Muscle layer of colon (tissue), 2 donors: ENCODE data around the gene MSI2.

Source experiments
- H3K27ac ChIP-seq: one replicate; pipeline ENCODE4 v1.7.0; 2013; ENCODE audit warnings: low read depth, mild to moderate bottlenecking, low read length, moderate library complexity
- H3K27me3 ChIP-seq, 2 donors: one replicate each; pipeline ENCODE4 v1.7.0; 2013; ENCODE audit warnings: low read length in 2 of 2, mild to moderate bottlenecking in 2 of 2; ENCODE audit not compliant: insufficient read depth in 2 of 2, control insufficient read depth in 1 of 2
- H3K36me3 ChIP-seq: one replicate; pipeline ENCODE4 v1.7.0; 2013; ENCODE audit warnings: mild to moderate bottlenecking, low read length; ENCODE audit not compliant: insufficient read depth
- H3K4me1 ChIP-seq: one replicate; pipeline ENCODE4 v1.7.0; 2013; ENCODE audit warnings: mild to moderate bottlenecking, low read length; ENCODE audit not compliant: insufficient read depth
- H3K4me3 ChIP-seq, 2 donors: one replicate each; pipeline ENCODE4 v1.7.0; 2013; ENCODE audit warnings: low read length in 2 of 2, low read depth in 1 of 2, mild to moderate bottlenecking in 1 of 2, moderate library complexity in 1 of 2
- H3K9ac ChIP-seq: one replicate; pipeline ENCODE4 v1.7.0; 2013; ENCODE audit warnings: low read length
- H3K9me3 ChIP-seq: one replicate; pipeline ENCODE4 v1.7.0; 2013; ENCODE audit warnings: mild to moderate bottlenecking, low read length
- donor health status: abdominal sarcoma.
- donor health status: Adenocarcinoma of cecum.

Gene MSI2

DNA sequence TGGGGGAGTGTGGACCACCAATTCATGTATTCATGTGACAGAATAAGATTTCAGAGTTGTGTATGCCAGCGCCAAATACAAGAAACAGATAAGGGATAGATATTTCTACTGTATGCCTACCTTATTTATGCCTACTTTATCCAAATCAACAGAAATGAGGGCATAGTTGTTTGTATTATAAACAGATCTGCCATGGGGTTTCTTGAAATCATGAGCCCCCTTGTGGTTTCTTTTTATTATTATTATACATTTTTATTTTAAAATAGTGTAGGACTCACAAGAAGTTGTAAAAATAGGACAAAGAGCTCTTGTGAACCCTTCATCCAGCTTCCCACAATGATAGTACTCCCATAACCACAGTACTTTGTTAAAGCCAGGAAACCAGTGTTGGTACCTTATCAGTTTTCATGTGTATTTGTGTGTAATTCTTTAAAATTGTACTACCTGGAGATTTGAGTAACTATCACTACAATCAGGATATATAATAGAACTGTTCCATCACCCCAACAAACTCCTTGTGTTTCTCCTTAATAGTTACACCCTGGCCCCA is 259.4 kb downstream of the MSI2 start:
- Histone ChIP-seq H3K4me1 (no peaks in the 10 kb centered on the region), H3K27ac (no peak overlapping the region), H3K27me3 (no peaks in the 10 kb centered on the region), H3K9ac (no peak overlapping the region), H3K36me3 (no peaks in the 10 kb centered on the region), H3K9me3 (no peaks in the 10 kb centered on the region), H3K4me3 (no peak overlapping the region)

DNA sequence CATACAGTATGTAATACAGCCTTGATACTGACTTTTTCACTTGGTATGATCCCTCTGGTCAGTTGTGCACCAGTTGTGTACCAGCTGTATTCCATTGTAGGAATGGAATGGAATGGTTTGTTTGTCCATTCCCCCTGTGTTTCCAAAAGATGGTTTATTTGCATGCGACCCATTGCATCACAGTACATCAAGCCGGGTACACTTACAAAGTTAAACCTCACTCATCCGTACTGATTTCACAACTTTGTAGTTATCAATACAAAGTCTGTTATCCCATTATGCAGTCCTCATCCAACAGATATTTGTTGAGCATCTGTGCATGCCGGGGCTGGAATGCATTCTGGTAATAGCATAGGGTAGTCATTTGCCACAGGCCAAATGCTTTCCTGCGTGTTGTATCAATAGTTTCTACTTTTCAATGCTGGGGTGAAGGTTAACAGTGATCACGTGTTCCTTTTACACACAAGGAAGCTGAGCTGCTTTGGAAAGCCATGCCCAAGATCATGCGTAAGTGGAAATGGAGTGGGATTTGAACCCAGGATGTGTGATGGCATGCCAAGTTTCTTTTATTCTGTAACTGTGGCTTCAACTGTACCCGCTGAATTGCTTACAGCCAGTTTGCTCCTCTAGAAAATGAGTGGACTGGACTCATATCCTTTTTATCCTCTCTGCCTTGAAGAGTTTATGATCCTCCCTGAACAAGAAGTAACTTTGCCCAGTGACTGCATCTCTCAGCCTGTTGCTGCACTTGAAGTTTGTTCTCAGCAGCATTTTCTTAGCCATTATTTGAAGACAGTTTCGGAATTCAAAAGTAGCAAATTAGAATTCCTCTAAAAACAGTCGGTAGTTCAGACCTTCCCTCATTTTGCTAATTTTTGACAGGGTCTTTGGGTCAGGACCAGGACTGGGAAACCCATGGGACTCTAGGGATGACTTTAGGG is 260.2 kb downstream of the MSI2 start:
- Histone ChIP-seq H3K4me3 (no peak overlapping the region), H3K36me3 (no peaks in the 10 kb centered on the region), H3K9ac (no peak overlapping the region), H3K9me3 (no peaks in the 10 kb centered on the region), H3K27ac (no peak overlapping the region), H3K4me1 (no peaks in the 10 kb centered on the region), H3K27me3 (no peaks in the 10 kb centered on the region)

DNA sequence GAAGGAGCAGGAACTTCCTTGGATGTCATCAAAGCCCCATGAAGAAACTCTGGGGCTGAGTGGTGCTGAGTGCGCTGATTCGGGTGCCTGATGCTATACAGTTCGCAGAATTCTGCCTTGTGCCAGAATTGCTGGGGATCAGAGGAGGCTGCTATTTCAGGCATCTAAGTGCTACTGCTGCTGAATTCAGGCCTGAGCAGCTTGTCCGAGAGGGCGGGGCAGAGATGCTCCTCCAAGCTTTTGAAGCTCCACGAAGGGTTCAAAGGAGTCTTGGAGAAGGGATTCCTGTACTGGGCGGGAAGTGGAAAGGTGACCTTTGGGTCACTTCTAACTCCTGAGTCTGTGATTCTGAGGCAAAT is 260.9 kb downstream of the MSI2 start:
- Histone ChIP-seq H3K9me3 (no peaks in the 10 kb centered on the region), H3K27me3 (no peaks in the 10 kb centered on the region), H3K27ac (no peak overlapping the region), H3K9ac (no peak overlapping the region), H3K36me3 (no peaks in the 10 kb centered on the region), H3K4me3 (no peak overlapping the region), H3K4me1 (no peaks in the 10 kb centered on the region)

DNA sequence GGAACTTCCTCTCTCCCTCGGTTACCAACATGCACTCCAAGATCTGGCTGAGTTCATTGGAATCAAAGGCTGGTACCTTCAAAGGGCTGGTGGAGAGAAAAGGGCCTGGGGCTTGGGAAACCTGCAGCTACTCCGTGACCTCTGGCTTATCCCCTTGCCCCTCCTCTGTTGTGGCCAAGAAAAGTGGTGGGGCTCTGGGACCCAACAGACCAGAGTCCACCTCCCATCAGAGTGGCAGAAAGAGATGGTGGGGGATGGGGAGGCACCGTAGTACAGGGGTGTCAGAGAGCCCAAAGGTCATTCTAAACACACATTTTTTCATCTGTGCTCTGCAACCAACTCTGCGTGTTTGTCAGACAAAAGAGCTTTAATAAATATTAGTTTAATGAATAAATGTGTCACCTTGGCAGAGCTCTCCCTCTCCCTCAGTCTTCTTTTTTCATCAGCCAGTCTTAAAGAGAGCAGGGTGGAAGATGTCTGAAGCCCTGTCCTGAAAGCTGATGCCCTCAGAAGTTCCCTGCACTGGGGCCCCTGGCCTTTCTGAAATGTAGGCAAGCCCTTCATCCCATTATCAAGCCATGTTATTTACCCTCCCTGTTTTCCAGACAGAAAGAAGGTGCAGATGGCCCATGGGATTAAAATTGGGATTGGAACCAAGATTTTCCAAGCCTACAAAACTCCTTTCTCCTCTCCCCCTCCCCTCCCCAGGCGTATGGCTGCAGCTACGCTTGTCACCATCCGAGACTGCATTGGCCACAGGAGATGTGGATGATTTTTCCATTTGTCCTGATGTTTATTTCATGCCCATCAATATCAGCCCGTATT is 261.5 kb downstream of the MSI2 start:
- no peak overlapping the region for H3K4me3 ChIP-seq
- no peaks in the 10 kb centered on the region for H3K36me3 ChIP-seq
- no peaks in the 10 kb centered on the region for H3K4me1 ChIP-seq
- H3K9me3 ChIP-seq: no peaks in the 10 kb centered on the region
- no peak overlapping the region for H3K27ac ChIP-seq
- H3K9ac ChIP-seq: no peak overlapping the region
- no peaks in the 10 kb centered on the region for H3K27me3 ChIP-seq

DNA sequence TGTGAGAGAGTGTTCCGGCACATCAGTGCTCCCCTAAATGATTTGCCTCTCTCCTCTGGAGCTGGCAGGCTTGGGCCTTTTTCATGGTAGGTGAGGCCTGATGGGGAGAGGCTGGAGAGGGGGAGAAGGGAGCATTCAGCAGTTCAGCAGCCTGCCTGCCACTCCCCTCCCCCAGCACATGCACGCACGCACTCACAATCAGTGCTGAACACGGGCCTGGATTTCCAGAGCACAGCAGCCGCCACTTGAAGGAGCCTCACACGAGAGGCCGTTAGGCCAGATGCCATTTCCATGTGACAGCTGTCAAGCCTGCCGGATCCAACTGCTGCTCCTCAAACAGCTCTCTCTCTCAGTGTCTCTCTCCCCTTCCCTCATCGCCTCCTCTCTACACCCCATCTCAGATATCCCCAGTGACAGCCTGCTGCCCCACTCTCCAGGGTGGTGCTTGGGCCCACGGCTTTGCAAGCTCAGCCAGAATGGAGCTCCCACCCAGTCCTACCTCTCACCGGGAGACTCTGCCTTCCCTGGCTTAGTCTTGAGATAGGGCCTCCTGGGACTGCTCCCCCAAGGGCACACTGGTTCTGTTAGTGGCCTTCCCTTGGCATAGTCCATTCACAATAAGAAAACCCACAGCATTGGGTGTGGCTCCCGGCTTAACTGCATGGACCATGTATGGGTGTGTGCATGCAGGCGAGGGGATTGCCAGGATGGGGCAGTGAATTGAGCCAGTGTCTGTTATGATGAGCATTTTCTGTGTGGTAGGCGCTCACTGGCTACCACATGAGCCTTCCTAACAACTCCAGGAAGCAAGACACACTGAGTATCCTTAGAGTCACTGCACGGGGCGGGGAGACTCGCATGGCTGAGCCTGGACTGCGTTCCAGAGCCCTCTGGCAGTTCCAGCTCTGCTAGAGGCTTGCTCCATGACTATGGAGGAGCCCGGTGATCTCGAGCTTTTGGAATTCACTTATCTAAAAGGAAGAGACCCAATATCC is 262.6 kb downstream of the MSI2 start:
- H3K9me3 ChIP-seq: no peaks in the 10 kb centered on the region
- H3K4me1 ChIP-seq: no peaks in the 10 kb centered on the region
- no peaks in the 10 kb centered on the region for H3K36me3 ChIP-seq
- H3K27me3 ChIP-seq: no peaks in the 10 kb centered on the region
- H3K4me3 ChIP-seq: no peak overlapping the region
- no peak overlapping the region for H3K9ac ChIP-seq
- H3K27ac ChIP-seq: no peak overlapping the region

DNA sequence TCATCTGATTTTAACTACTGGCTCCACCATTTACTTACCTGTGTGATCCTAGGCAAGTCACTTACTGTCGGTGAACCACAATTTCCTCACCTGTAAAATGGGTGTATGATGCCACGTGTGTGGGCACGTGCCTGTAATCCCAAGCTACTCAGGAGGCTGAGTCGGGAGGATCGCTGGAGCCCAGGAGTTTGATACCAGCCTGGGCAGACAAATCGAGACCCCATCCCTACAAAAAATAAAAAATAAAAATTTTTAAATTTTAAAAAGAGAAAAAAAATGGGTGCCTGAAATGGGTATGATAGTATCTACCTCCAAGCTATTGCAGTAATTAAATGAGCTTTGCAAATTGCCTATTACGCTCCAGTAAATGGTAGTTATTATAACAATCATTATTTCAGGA is 263.5 kb downstream of the MSI2 start:
- Histone ChIP-seq H3K4me3 (no peak overlapping the region), H3K4me1 (no peaks in the 10 kb centered on the region), H3K27ac (no peak overlapping the region), H3K9ac (no peak overlapping the region), H3K36me3 (no peaks in the 10 kb centered on the region), H3K27me3 (no peaks in the 10 kb centered on the region), H3K9me3 (no peaks in the 10 kb centered on the region)

DNA sequence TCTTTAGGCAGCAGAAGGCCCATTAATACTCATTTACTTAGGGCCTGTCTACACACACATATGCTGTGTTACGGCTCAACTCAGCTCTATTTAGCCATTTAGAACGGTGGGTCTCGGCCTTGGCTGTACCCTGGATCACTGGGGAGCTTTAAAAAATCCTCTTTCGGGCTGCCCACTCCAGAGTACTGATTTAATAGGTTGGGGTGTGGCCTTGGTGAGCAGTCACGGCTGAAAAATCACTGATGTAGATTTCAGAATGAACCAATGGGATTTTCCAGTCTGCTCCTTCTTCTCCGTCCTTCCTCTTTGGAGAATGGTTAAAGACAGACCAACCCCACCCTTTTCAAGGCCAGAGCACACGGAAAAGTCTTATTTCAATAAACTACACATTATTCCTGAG is 265.3 kb downstream of the MSI2 start:
- H3K9me3 ChIP-seq: no peaks in the 10 kb centered on the region
- H3K36me3 ChIP-seq: no peaks in the 10 kb centered on the region
- H3K27me3 ChIP-seq: no peaks in the 10 kb centered on the region
- H3K27ac ChIP-seq: no peak overlapping the region
- H3K9ac ChIP-seq: no peak overlapping the region
- no peak overlapping the region for H3K4me3 ChIP-seq
- H3K4me1 ChIP-seq: no peaks in the 10 kb centered on the region

DNA sequence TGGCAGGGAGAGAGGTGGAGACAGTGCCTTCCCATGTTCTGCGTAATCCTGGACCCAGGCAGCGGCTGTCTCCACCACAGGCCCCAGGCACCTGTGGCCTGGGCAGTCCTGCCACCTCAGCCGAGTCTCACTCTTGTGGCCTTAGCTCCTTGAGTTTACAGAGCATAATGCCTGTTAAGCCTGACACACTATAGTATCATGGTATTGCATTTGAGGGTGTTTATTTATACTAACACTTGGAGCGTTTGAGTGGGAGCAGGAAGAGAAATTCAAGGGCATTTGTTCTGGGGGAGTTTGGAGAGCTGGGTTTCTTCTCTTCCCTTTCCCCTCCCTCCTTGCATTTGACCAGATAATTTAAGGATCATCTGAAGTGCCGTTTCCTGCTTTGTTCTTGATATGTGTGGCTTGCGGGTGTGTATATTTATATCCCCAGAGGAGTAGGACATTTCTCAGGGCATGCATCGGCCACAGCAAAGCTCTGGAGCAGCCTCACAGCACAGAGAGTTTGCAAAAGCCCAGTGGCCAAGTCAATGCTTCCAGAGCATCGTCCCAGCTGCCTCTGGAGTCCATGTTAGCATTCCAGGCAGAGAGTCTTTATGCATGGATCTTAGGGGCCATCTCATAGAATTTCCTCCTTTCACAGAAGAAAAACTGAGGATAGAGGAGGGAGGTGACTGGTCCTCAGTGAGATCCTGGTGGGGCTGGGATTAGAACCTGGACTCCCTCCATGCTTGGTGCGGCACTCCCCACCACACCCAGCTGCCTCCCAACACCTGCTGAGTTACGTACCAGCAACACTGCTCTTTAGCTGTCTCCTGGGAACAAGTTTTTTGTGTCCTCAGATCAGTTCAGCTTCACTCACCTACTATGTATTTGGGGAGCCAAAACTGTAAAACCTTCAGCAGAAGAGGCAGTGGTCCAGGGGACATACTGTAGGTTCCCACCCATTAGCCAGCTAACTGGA is 266.0 kb downstream of the MSI2 start:
- Histone ChIP-seq H3K9me3 (no peaks in the 10 kb centered on the region), H3K27me3 (no peaks in the 10 kb centered on the region), H3K9ac (no peak overlapping the region), H3K4me1 (no peaks in the 10 kb centered on the region), H3K4me3 (no peak overlapping the region), H3K27ac (no peak overlapping the region), H3K36me3 (no peaks in the 10 kb centered on the region)

DNA sequence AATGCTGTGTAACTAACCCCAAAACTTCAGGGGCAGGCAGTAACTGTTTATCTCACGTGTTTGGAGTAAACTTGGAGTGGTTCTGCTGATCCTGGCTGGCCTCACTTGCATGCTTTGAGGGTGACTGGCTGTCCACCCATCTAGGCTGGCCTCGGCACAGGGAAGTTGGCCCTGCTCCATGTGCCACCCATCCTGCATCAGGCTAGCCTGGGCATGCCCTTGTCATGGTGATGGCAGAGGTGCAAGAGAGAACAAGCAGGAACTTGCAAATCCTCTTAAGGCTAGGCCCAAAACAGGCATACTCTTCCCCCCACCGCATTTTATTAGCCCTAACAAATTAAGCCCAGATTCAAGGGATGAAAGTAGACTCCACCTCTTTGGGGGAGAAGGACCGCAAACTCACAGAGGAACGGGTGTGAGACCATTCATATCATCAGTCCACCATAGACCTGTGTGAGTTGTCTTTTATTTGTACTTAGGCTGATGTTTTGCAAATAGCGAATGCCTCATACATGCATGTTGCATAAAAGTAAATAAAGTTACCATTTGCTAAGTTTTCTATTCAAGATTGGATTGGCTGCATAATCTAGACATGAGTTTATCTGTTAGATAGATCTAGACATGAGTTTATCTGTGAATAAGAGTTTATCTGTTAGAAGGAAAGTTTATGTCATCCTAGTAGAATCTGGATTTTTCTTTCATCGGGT is 267.8 kb downstream of the MSI2 start:
- H3K36me3 ChIP-seq: no peaks in the 10 kb centered on the region
- no peaks in the 10 kb centered on the region for H3K9me3 ChIP-seq
- H3K27ac ChIP-seq: no peak overlapping the region
- H3K9ac ChIP-seq: no peak overlapping the region
- no peak overlapping the region for H3K4me3 ChIP-seq
- H3K4me1 ChIP-seq: no peaks in the 10 kb centered on the region
- H3K27me3 ChIP-seq: no peaks in the 10 kb centered on the region
